ENCODE measurements around the gene ZNF503. TPM values are rescaled to one million over a fixed set of nuclear protein-coding genes. Genes with fewer than 3 reads are reported as not detected.
A peak's percentile ranks its signal among the peaks of the same experiment; 100 is the strongest.

ZNF503 gene
- total RNA-seq, 2 experiments from 2014 or later: 0.38 to 0.47 TPM

GRCh38 chr10:75428434-75429158 lies 27.0 kb upstream of the ZNF503 start:
- Mint-ChIP-seq H3K9me3 (no peaks in the 10 kb centered on the region), H3K4me1 (ENCODE audit: low read depth) (peaks cover 7% of the 10 kb centered on the region), H3K27me3 (peaks cover 54% of the 10 kb centered on the region), H3K4me3 (no peak overlapping the region), H3K27ac (no peak overlapping the region), H3K36me3 (ENCODE audit: low read depth) (no peaks in the 10 kb centered on the region)
- Histone ChIP-seq H3K4me1 (ENCODE audit: insufficient read depth, low read length) (peaks cover 3% of the 10 kb centered on the region), H3K36me3 (ENCODE audit: insufficient read depth, low read length) (no peaks in the 10 kb centered on the region), H3K27ac (ENCODE audit: low read depth in 1 of 2, low read length in 2 of 2) (no peak overlapping the region), H3K9me3 (ENCODE audit: control insufficient read depth in 1 of 2, insufficient read depth in 1 of 2, low read length in 2 of 2) (no peaks in the 10 kb centered on the region), H3K4me3 (ENCODE audit: low read length) (no peak overlapping the region), H3K27me3 (ENCODE audit: control insufficient read depth in 1 of 2, insufficient read depth in 2 of 2, low read length in 2 of 2) (peaks cover 33% of the 10 kb centered on the region in 2 experiments)
- TF ChIP-seq CTCF (IDR thresholded peaks at IDR 0.05): no peak
- peak in 2 of 14 experiments; percentile 42 to 56 for DNase-seq
- ChIA-PET CTCF (no interaction called here), POLR2A (no interaction called here)
- intact Hi-C loops (cut with DNase I, micrococcal nuclease): no loop called here
- ATAC-seq (ENCODE audit: poor library complexity): no peak

GRCh38 chr10:75427951-75428350 lies 26.4 kb upstream of the ZNF503 start:
- peaks cover 27 to 29% of the 10 kb centered on the region in 2 experiments for H3K27me3 ChIP-seq (ENCODE audit: control insufficient read depth in 1 of 2, insufficient read depth in 2 of 2, low read length in 2 of 2)
- no peak for ATAC-seq (ENCODE audit: poor library complexity)
- H3K9me3 ChIP-seq (ENCODE audit: control insufficient read depth in 1 of 2, insufficient read depth in 1 of 2, low read length in 2 of 2): no peaks in the 10 kb centered on the region
- no peak overlapping the region for H3K27ac ChIP-seq (ENCODE audit: low read depth in 1 of 2, low read length in 2 of 2)
- H3K36me3 Mint-ChIP-seq (ENCODE audit: low read depth): no peaks in the 10 kb centered on the region
- no peak overlapping the region for H3K4me3 Mint-ChIP-seq
- H3K27ac Mint-ChIP-seq: no peak overlapping the region
- intact Hi-C loops (cut with DNase I, micrococcal nuclease): no loop called here
- peaks cover 50% of the 10 kb centered on the region for H3K27me3 Mint-ChIP-seq
- no peak for DNase-seq
- no peak for TF ChIP-seq CTCF (IDR thresholded peaks at IDR 0.05)
- no peak overlapping the region for H3K4me3 ChIP-seq (ENCODE audit: low read length)
- H3K9me3 Mint-ChIP-seq: no peaks in the 10 kb centered on the region
- peaks cover 7% of the 10 kb centered on the region for H3K4me1 Mint-ChIP-seq (ENCODE audit: low read depth)
- H3K36me3 ChIP-seq (ENCODE audit: insufficient read depth, low read length): no peaks in the 10 kb centered on the region
- ChIA-PET POLR2A (no interaction called here), CTCF (no interaction called here)
- H3K4me1 ChIP-seq (ENCODE audit: insufficient read depth, low read length): peaks cover 3% of the 10 kb centered on the region

GRCh38 chr10:75426880-75427279 lies 25.3 kb upstream of the ZNF503 start:
- H3K27ac ChIP-seq (ENCODE audit: low read depth in 1 of 2, low read length in 2 of 2): no peak overlapping the region
- intact Hi-C loops (cut with DNase I, micrococcal nuclease): no loop called here
- POLR2A ChIA-PET: no interaction called here
- H3K36me3 ChIP-seq (ENCODE audit: insufficient read depth, low read length): no peaks in the 10 kb centered on the region
- no peak for TF ChIP-seq CTCF (IDR thresholded peaks at IDR 0.05)
- peaks cover 16 to 22% of the 10 kb centered on the region in 2 experiments for H3K27me3 ChIP-seq (ENCODE audit: control insufficient read depth in 1 of 2, insufficient read depth in 2 of 2, low read length in 2 of 2)
- DNase-seq (no peak), ATAC-seq (ENCODE audit: poor library complexity) (no peak)
- H3K4me3 ChIP-seq (ENCODE audit: low read length): no peak overlapping the region
- H3K9me3 ChIP-seq (ENCODE audit: control insufficient read depth in 1 of 2, insufficient read depth in 1 of 2, low read length in 2 of 2): no peaks in the 10 kb centered on the region
- no peaks in the 10 kb centered on the region for H3K9me3 Mint-ChIP-seq
- peaks cover under 1% of the 10 kb centered on the region for H3K4me1 Mint-ChIP-seq (ENCODE audit: low read depth)
- CTCF ChIA-PET: no interaction called here
- H3K4me1 ChIP-seq (ENCODE audit: insufficient read depth, low read length): peaks cover 3% of the 10 kb centered on the region
- no peaks in the 10 kb centered on the region for H3K36me3 Mint-ChIP-seq (ENCODE audit: low read depth)
- no peak overlapping the region for H3K4me3 Mint-ChIP-seq
- peaks cover 40% of the 10 kb centered on the region for H3K27me3 Mint-ChIP-seq
- H3K27ac Mint-ChIP-seq: no peak overlapping the region

Data from CD4-positive, alpha-beta T cell (primary cell).